NCI-H510A treated with DMSO at 0.1 percent for 48 hours (cell line): ENCODE data around the gene DHCR24.
"Not testable (repeated sequence)": the region's sequence is repeated elsewhere in the genome, so short reads cannot be mapped to it uniquely, and the experiment has no call there.

Experiments
- DNase-seq: peaks from one replicate; lab custom pipeline; 2025; lab: John Stamatoyannopoulos, UW

The DHCR24 gene

GRCh38 chr1:54886724-54887664 is at the start of gene DHCR24:
DHCR24 (minus strand) TSS chr1:54887195; CDS start chr1:54887119, 76 bp downstream.
- peak; percentile 79 for DNase-seq

- no peak for DNase-seq
Observed at GRCh38 chr1:54936791-54937190, 49.8 kb upstream of the DHCR24 start.

GRCh38 chr1:54934869-54935268 is 47.9 kb upstream of the DHCR24 start:
- no peak for DNase-seq

- not testable (repeated sequence) for DNase-seq
Observed at GRCh38 chr1:54934081-54934480, 47.1 kb upstream of the DHCR24 start.

GRCh38 chr1:54931275-54931840 is 44.4 kb upstream of the DHCR24 start:
- DNase-seq, result no peak

- no peak for DNase-seq
Observed at GRCh38 chr1:54929700-54930099, 42.7 kb upstream of the DHCR24 start.

- DNase-seq, result no peak
Observed at GRCh38 chr1:54928327-54928726, 41.3 kb upstream of the DHCR24 start.

- DNase-seq, result no peak
Observed at GRCh38 chr1:54927472-54928240, 40.7 kb upstream of the DHCR24 start.

GRCh38 chr1:54926970-54927369 is 40.0 kb upstream of the DHCR24 start:
- peak; percentile 29 for DNase-seq

GRCh38 chr1:54922921-54923421 is 36.0 kb upstream of the DHCR24 start:
- DNase-seq, result no peak

- DNase-seq, result no peak
Observed at GRCh38 chr1:54922040-54922761, 35.2 kb upstream of the DHCR24 start.

GRCh38 chr1:54919367-54920359 is 32.7 kb upstream of the DHCR24 start:
- no peak for DNase-seq

GRCh38 chr1:54911076-54911475 is 24.1 kb upstream of the DHCR24 start:
- not testable (repeated sequence) for DNase-seq

GRCh38 chr1:54906586-54906985 is 19.6 kb upstream of the DHCR24 start:
- no peak for DNase-seq

GRCh38 chr1:54904476-54905048 is 17.6 kb upstream of the DHCR24 start:
- DNase-seq, result no peak

- DNase-seq, result no peak
Observed at GRCh38 chr1:54894271-54894670, 7.3 kb upstream of the DHCR24 start.

GRCh38 chr1:54892586-54892985 is 5.6 kb upstream of the DHCR24 start:
- DNase-seq, result no peak

GRCh38 chr1:54889132-54889725 is 2.2 kb upstream of the DHCR24 start:
- DNase-seq, result no peak

- DNase-seq, result peak; percentile 76
Observed at GRCh38 chr1:54888080-54888733, 1.2 kb upstream of the DHCR24 start.
